Measurements from ENCODE around the gene SEMA4D. TPM values are rescaled to one million over a fixed set of nuclear protein-coding genes. Genes with fewer than 3 reads are reported as not detected.

SEMA4D gene
- polyA plus RNA-seq, 1 experiment: 0.50 TPM

DNA sequence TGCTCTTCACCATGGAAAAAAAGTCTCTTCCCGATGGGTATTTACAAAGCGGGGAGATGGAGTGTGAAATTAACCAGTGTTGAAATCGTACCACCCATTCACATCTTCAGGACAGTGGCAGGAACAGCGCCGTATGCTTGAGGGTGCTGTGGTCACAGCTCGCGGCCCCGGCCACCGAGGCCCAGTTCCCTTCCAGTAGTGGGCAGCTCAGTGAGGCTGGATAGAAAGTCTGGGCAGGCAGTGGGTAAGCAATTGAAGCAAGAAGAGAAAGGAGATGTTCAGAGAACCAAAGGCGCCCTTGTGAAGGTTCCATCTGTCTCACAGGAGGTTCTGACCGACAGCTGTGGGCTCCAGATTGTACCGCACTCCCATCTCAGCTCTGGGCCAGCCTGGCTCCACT, 120.5 kb downstream of the SEMA4D start:
- H3K27me3 ChIP-seq (ENCODE audit: control insufficient read depth, insufficient read depth, low read length): no peaks in the 10 kb centered on the region
- ChIA-PET POLR2A (no interaction called here), CTCF (no interaction called here)
- DNase-seq (ENCODE audit: low read depth): no peak
- H3K4me3 ChIP-seq (ENCODE audit: low read depth, low read length): no peak overlapping the region
- TF ChIP-seq, protein P1, sequence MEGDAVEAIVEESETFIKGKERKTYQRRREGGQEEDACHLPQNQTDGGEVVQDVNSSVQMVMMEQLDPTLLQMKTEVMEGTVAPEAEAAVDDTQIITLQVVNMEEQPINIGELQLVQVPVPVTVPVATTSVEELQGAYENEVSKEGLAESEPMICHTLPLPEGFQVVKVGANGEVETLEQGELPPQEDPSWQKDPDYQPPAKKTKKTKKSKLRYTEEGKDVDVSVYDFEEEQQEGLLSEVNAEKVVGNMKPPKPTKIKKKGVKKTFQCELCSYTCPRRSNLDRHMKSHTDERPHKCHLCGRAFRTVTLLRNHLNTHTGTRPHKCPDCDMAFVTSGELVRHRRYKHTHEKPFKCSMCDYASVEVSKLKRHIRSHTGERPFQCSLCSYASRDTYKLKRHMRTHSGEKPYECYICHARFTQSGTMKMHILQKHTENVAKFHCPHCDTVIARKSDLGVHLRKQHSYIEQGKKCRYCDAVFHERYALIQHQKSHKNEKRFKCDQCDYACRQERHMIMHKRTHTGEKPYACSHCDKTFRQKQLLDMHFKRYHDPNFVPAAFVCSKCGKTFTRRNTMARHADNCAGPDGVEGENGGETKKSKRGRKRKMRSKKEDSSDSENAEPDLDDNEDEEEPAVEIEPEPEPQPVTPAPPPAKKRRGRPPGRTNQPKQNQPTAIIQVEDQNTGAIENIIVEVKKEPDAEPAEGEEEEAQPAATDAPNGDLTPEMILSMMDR (IDR thresholded peaks at IDR 0.05; ENCODE audit: insufficient read depth, low read depth, low read length): no peak
- no peaks in the 10 kb centered on the region for H3K36me3 ChIP-seq (ENCODE audit: control insufficient read depth, insufficient read depth, low read length)

DNA sequence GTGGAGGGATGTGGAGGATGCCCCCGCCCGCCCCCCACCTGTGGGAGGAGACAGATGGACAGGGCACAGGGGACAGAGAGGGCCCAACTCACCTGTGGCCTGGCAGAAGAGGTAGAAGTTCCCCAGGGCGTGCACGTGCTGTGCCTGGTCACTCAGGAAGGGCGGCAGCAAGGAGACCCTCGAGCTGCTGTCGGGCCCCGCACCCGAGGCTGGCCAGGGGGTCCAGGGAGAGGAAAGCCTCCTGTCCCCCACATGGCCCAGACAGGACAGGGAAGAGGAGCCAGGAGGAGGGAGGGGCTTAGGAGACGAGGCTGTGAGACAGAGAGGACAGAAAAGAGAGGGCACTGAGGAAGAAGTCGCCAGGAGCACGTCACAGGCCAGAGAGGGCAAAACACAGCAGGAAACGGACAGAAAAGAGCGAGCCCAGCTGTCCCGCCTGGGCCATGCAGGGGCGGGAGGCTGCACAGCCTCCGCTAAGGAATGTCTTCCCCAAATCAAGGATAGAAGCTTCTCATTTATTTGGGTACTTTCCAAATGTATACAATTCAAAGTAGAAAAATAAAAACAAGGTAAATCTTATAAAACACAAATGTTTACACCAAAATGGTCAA, 121.1 kb downstream of the SEMA4D start:
- no peaks in the 10 kb centered on the region for H3K27me3 ChIP-seq (ENCODE audit: control insufficient read depth, insufficient read depth, low read length)
- no peaks in the 10 kb centered on the region for H3K36me3 ChIP-seq (ENCODE audit: control insufficient read depth, insufficient read depth, low read length)
- CTCF ChIA-PET: interaction anchor here (0.7 kb wide), 1 partner anchor 129 kb away, joined by 4 read pairs; no protein-coding TSS in a partner anchor
- POLR2A ChIA-PET: no interaction called here
- TF ChIP-seq, protein P1 (IDR thresholded peaks at IDR 0.05; ENCODE audit: insufficient read depth, low read depth, low read length): no peak
- no peak overlapping the region for H3K4me3 ChIP-seq (ENCODE audit: low read depth, low read length)
- no peak for DNase-seq (ENCODE audit: low read depth)

DNA sequence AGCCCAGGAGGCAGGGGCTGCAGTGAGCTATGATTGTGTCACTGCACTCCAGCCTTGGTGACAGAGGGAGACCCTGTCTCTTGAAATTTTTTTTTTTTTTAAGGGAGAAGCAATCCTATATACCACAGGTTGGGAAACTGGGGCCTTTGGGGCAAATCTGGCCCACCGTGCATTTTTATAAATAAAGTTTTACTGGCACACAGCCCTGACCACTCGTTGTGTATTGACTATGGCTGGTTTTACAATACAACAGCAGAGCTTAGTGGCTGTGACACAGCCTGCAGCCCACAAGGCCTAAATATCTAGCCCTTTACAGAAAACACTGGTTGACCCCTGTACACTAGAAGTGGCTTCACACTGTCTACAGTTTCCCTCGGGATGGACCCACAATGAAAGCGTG, 121.6 kb downstream of the SEMA4D start:
- H3K36me3 ChIP-seq (ENCODE audit: control insufficient read depth, insufficient read depth, low read length): no peaks in the 10 kb centered on the region
- H3K4me3 ChIP-seq (ENCODE audit: low read depth, low read length): no peak overlapping the region
- TF ChIP-seq, protein P1 (IDR thresholded peaks at IDR 0.05; ENCODE audit: insufficient read depth, low read depth, low read length): no peak
- CTCF ChIA-PET: interaction anchor here (0.6 to 1.9 kb wide), 3 partner anchors 130 to 1692 kb away, joined by 3 to 7 read pairs (median 4); no protein-coding TSS in a partner anchor
- POLR2A ChIA-PET: no interaction called here
- DNase-seq (ENCODE audit: low read depth): no peak
- H3K27me3 ChIP-seq (ENCODE audit: control insufficient read depth, insufficient read depth, low read length): no peaks in the 10 kb centered on the region

DNA sequence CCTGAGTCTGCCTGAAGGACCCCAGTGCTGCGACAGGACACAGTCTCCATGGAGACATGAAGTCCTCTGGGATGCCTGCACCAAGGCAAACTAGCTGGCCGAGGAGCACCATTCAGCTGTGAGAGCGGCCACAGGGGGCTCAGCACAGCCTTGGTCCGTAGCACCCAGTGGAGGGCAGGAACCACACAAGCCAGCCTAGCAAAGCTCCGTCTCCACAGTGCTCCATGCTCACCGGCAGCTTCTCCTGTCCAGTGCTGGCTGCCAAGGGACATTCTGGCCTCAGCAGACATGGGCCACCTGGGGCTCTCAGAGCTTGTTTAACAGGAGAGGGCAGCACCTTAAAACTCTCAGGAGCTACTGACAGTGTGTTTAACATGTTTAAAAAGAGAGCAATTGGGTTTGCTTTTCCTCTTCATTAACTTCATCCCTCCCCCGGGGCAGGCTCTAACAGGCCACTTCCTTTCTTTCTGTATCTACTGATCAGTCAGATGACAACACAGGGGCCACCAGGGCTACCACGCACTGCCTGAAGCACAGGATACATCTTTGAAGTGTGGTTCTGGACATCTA, 122.6 kb downstream of the SEMA4D start:
- TF ChIP-seq, protein P1 (IDR thresholded peaks at IDR 0.05; ENCODE audit: insufficient read depth, low read depth, low read length): no peak
- ChIA-PET POLR2A (no interaction called here), CTCF (interaction anchor here (0.8 to 1.9 kb wide), 2 partner anchors 173 to 177 kb away, joined by 3 to 7 read pairs; no protein-coding TSS in a partner anchor)
- no peaks in the 10 kb centered on the region for H3K27me3 ChIP-seq (ENCODE audit: control insufficient read depth, insufficient read depth, low read length)
- no peak overlapping the region for H3K4me3 ChIP-seq (ENCODE audit: low read depth, low read length)
- no peak for DNase-seq (ENCODE audit: low read depth)
- H3K36me3 ChIP-seq (ENCODE audit: control insufficient read depth, insufficient read depth, low read length): no peaks in the 10 kb centered on the region

DNA sequence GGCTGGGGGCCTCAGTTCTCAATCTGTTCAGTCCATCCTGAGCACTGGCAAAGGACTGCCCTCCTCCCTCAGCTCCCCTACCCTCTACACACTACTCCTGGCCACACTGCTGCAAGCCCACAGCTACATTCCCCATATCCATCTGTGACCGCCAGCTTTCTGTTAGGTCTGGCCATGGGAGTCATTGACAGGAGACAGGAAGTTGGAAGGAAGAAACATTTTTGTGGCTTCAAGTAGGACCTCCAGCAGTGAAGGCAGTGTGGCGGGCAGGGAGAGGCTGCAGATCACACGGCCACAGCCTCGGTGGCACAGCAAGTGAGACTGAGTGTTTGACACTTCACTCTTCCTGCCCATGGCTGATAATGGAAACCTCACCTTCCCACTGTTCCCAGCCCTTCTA, 123.7 kb downstream of the SEMA4D start:
- H3K4me3 ChIP-seq (ENCODE audit: low read depth, low read length): no peak overlapping the region
- no peaks in the 10 kb centered on the region for H3K36me3 ChIP-seq (ENCODE audit: control insufficient read depth, insufficient read depth, low read length)
- CTCF ChIA-PET: no interaction called here
- POLR2A ChIA-PET: no interaction called here
- H3K27me3 ChIP-seq (ENCODE audit: control insufficient read depth, insufficient read depth, low read length): no peaks in the 10 kb centered on the region
- DNase-seq (ENCODE audit: low read depth): no peak
- TF ChIP-seq, protein P1 (IDR thresholded peaks at IDR 0.05; ENCODE audit: insufficient read depth, low read depth, low read length): no peak

Measured in BJ (cell line).